GM21526 (cell line): Measurements from ENCODE around the gene ACAD9.

Experiments
- ATAC-seq: cut with Tn5 transposase; IDR thresholded peaks from one replicate; pipeline ENCODE4 v1.9.1; 2021; ENCODE audit warnings: moderate library complexity; ENCODE audit not compliant: unreplicated experiment, low FRiP score

The ACAD9 gene

DNA sequence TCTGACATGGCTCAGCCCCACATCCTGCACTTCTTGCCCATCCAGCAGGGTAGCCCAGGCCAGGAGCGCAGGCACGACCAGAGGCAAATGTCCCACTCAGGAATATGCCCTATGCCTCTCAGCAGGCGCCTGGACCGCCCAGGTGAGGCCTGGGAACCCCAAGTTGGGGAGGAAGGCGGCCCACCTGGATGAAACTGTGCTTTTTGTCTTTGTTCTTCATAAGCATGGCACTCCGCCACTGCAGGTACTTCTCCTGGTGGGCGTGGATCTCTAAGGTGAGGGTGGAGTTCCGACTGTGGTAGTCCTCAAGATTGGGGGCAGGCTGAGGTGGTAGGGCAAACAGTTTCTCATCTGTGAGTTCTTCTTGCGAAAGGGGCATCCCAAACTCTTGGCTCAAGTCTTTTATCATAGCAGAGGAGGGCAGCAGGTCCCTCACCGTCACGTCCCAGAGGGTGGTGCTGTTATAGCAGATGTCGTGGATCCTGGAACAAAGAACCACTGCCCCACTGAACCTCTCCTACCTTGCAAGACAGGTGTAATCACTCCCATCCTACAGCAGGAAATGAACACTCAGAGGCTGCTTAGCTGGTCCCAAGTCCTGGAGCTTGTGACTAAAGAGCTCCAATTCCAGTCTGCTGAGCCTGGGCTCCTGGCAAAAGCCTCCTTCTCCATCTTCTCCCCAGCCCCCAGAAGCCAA is 53.2 kb downstream of the ACAD9 start:
- no peak for ATAC-seq

DNA sequence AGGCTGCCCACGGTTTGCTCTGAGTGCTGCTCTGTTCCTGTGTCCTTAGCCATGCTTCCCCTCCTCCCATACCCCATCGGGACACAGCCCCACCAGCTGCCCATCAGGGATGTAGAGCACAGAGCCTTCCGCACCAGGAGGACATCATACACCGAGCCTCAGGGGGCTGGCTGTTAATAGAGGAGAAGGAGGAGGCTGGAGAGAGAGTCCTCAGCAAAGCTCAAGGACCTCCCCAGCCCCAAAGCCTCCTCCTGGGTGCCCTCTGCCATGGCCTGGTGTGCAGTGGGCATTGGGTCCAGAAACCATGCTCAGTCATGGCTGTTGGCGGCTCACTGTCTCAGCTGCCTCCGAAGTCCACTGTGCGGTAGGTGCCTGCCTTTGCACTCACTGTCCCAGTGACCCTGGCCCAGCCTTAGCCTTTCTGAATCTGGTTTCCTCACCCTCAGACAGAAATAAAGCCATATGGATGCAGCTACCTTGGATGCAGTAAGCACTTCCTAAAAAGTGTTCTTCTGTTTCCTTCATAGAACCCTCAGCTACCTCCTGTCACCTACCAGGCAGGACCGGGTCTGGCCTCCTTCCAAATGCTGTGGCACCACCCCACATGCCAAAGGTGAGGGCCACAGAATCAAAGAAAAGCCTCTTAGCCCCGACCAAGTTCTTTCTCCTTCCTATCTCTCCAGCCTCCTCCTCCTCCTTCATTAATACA is 53.9 kb downstream of the ACAD9 start:
- ATAC-seq, result no peak

DNA sequence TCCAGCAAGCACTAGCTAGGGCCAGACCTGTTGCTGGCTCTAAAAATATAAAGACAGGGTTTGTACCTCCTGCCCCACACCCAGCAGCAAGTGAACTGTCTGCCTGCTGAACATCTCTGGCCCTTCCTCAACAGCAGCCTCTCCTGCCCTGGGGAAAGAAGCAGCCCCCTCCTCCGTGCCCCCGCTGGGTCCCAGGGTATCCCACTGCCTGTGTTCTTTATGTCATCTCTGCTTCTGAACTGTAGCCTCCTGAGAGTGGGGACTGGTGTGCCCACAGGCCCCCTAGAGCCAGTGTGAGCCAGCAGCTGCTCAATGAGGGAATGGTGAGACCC is 54.5 kb downstream of the ACAD9 start:
- ATAC-seq, result no peak

DNA sequence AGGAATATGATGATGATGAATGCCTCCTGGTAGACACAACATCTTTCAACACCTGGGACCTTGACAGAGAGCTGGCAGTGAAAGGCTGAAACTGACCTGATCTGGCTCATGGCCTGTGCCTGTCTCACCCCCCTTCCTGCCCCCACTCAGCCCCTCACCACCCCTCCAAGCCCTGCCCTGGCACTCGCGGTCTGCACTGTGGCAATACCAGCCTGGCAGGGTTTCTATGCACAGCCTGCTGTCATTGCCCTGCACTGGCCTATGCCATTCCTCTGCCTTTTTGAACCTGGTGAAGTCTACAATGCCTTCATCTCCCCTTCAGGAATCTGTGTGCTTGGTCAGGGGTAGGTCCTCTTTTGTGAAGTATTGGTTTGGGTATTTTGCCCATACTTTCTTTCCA is 56.5 kb downstream of the ACAD9 start:
- no peak for ATAC-seq

DNA sequence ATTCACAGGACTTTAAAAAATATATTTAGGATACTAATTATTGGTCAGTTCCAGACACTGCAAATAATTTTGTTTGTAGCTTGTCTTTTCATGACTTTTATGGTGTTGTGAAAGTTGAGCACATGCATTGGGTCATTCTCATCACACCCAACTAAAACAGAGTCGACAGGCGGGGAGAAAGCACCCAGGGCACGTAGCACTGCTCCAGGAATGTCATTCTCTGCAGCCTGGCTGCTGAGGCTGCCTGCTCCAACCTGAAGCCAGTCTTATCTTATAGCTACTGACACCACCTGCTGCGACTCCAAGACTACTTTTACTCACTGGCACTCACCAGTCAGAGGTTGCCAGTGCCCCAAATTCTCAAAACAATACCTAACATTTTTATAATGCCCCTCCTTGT is 56.9 kb downstream of the ACAD9 start:
- ATAC-seq, result no peak

DNA sequence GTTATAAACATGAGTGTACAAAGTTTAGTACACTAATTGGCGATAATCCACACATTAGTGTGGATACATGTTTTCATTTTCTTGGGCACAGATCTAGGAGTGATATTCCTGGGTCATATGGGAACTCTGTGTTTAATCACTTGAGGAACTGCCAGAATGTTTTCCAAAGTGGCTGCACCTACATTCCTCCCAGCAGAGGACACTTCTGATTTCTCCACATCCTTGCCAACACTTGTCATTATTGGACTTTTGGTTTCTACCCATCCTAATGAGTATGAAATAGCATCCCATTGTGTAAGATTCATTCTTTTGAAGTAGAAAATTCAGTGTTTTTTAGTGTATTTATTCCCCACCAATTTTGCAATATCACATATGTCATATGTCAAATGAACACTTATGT is 60.8 kb downstream of the ACAD9 start:
- no peak for ATAC-seq

DNA sequence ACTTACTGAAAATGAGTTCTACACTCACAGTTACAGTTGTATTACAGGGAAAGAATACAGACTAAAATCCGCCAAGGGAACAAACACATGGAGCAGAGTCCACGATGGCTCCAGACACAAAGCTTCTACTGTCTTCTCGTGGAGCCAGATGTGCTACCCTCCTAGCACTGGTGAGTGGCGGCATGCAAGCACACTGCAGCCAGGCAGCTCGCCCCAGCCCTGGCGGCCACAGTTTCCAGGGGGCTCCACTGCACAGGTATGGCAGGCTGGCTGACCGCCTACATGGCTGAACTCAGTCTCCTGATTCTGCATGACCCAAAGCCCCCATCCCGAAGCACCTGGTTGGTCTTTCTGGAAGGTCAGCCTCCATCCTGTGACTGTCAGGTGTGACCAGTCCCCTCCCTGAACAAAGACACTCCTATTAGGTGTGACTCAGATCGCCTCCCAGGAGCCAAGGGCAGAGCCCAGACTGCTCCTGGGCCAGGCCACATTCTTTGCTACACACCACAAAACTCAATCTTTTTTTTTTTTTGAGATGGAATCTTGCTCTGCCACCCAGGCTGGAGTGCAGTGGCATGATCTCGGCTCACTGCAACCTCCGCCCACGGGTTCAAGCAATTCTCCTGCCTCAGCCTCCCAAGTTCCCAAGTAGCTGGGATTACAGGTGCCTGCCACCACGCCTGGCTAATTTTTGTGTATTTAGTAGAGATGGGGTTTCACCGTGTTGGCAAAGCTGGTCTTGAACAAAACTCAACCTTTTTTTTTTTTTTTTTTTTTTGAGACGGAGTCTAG is 62.9 kb downstream of the ACAD9 start:
- no peak for ATAC-seq

DNA sequence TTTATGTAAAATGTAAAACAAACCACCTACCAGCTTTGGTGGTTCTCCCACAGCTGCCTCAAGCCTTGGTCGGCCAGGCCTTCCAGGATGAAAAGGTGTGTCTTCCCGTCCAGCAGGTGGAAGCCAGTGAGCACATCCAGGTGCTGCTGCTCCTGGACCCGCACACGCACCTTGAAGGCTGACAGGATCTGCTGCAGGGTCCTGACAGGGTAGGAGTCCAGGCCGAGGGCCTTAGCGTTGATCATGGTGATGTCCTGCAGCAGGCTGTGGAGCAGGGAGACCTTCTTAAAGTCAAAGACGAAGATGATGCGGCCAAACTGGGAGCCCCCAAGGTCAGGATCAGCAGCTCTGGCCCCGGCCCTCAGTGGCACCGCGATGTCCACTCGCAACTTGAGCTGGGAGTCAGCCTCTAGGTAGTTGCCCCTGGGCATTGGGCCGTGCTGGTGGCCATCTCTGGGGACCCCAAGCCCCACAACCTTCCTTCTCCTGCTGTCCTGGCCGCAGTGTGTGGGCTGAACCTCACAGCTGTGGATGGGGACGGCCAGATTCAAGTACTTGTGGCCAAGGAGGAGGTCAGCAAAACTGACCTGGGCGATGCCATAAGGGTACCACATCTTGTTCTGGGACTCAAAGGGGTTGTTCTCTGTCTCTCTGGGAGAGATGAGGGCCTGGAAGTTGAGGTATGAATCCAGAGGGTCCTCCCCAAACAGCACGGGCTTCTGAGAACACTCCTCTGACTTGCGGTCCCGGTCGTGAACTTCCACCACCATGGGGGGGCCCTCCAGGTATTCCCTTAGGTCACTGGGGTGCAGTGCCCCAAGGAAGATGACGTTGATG is 65.8 kb downstream of the ACAD9 start:
- ATAC-seq, result no peak

DNA sequence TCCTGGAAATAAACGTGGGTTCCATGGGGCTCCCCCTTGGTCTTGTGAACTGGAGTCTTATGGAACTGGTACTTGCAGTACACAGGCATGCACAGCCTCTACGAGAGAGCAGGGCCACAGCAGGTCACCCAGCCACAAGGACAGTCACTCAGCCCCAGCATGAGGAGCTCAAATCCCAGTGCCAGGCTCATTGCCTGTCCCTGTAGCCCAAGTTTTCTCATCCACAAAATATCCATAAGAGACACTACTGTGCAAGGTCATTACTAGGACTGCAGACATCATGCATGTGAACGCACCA is 66.4 kb downstream of the ACAD9 start:
- no peak for ATAC-seq

DNA sequence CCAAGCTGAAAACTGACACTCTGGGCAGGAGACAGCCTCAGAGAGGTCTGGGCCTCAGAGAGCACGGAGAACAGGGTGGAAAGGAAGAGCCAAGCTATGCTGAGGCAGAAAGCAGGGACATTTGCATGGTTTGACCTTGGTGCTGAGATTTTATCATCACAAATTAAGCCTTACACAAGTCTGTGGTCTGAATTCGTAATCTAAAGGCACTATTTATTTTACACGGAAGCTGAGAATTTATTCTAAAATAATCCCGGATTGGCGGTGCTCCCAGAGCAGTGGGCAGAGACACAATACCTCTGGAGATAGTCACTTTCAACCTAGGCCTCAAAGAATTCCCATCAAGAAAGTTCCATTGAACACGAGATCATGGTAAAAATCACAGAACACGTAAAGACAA is 67.0 kb downstream of the ACAD9 start:
- ATAC-seq, result no peak

DNA sequence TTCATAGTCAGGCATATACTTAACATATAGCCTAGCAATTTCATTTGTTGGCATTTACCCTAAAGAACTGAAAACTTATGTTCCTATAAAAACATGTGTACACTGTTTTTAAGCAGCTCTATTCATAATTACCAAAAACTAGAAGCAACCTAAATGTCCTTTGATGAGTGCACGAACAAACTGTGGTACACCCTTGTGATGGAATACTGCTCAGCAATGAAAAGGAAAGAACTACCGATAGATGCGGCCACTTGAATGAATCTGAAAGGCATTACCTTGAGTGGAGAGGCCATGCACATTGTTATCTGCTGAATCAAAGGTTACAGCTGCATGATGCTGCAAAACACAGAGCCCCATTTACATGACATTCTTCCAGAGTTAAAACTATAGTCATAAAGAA is 69.7 kb downstream of the ACAD9 start:
- no peak for ATAC-seq

DNA sequence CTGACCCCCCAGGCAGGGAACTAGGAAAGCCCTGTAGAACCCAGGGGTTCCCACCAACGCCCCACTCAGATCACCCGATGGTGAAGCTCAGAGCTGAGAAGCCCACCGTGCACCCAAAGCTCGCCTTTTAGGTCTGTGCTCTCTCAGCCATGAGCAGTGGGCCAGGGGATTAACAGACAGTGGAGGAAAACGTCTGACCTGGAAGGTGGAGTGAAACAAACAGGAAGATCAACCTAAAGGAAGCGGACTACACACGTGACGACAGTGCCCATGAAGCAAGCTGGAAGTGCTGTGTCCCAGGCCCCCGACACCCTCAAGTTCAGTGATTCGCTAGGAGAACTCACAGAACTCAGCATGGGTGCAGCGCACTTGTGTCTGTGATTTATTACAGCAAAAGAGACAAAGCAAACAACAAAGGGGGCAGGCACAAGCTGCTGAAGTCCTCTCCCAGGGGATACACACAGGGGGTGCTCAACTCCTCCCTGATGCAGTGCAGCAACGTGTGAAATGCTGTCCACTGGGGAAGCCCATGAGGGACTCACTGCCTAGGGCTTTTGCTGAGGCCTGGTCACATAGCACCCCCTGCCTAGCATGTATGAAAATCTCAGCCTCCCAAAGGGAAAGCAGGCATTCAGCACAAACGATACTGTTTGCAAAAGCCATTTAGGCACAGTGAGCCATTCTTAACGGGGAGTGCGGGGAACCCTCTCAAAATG is 71.0 kb downstream of the ACAD9 start:
- ATAC-seq, result no peak

DNA sequence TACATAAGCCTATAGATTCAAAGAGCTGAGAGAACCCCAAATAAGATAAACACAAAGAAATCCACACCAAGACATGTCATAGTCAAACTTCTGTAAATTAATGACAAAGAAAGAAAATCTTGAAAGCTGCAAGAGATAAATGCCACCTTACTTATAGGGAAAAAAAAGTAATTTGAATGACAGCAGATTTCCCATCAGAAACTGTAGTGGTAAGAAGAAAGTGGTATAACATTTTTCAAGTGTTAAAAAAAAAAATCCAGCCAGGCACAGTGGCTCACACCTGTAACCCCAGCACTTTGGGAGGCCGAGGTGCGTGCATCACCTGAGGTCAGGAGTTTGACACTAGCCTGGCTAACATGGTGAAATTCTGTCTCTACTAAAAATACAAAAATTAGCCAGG is 77.0 kb downstream of the ACAD9 start:
- no peak for ATAC-seq
